ENCODE data around the gene HNRNPU.

The HNRNPU gene

GRCh38 chr1:244862699-244863490 lies 1.4 kb downstream of the HNRNPU start:
- Histone ChIP-seq H3K27ac (replicated peaks) (peak overlapping the region; percentile 98), H3K27me3 (ENCODE audit: insufficient read depth, poor library complexity, severe bottlenecking) (no peaks in the 10 kb centered on the region), H3K4me3 (replicated peaks; ENCODE audit: insufficient read depth, low read length) (peak overlapping the region; percentile 77)
- TF ChIP-seq GABPA (IDR thresholded peaks at IDR 0.05; ENCODE audit: low read depth) (peak; percentile 60), REST (IDR thresholded peaks at IDR 0.05; ENCODE audit: insufficient replicate concordance, low read depth) (no peak), SPI1 (IDR thresholded peaks at IDR 0.05; ENCODE audit: borderline replicate concordance, low read depth) (no peak), POLR2AphosphoS5 (IDR thresholded peaks at IDR 0.05; ENCODE audit: low read depth) (peak; percentile 76), CTCF (IDR thresholded peaks at IDR 0.05; ENCODE audit: insufficient read depth, low read length) (no peak)
- peak; percentile 70 to 95 for DNase-seq (ENCODE audit: low read depth in 1 of 2, low spot score in 1 of 2)

GRCh38 chr1:244862354-244862698 lies 2.0 kb downstream of the HNRNPU start:
- no peak for TF ChIP-seq GABPA (IDR thresholded peaks at IDR 0.05; ENCODE audit: low read depth)
- no peak for TF ChIP-seq CTCF (IDR thresholded peaks at IDR 0.05; ENCODE audit: insufficient read depth, low read length)
- TF ChIP-seq SPI1 (IDR thresholded peaks at IDR 0.05; ENCODE audit: borderline replicate concordance, low read depth), result no peak
- TF ChIP-seq POLR2AphosphoS5 (IDR thresholded peaks at IDR 0.05; ENCODE audit: low read depth), result no peak
- TF ChIP-seq REST (IDR thresholded peaks at IDR 0.05; ENCODE audit: insufficient replicate concordance, low read depth), result no peak
- H3K4me3 ChIP-seq (replicated peaks; ENCODE audit: insufficient read depth, low read length), result peak overlapping the region; percentile 77
- H3K27ac ChIP-seq (replicated peaks), result peak overlapping the region; percentile 74
- no peaks in the 10 kb centered on the region for H3K27me3 ChIP-seq (ENCODE audit: insufficient read depth, poor library complexity, severe bottlenecking)
- DNase-seq (ENCODE audit: low read depth in 1 of 2, low spot score in 1 of 2), result peak in 1 of 2 experiments; percentile 49

GRCh38 chr1:244861683-244862082 lies 2.7 kb downstream of the HNRNPU start:
- no peaks in the 10 kb centered on the region for H3K27me3 ChIP-seq (ENCODE audit: insufficient read depth, poor library complexity, severe bottlenecking)
- H3K27ac ChIP-seq (replicated peaks), result peak overlapping the region; percentile 74
- peak in 1 of 2 experiments; percentile 29 for DNase-seq (ENCODE audit: low read depth in 1 of 2, low spot score in 1 of 2)
- TF ChIP-seq SPI1 (IDR thresholded peaks at IDR 0.05; ENCODE audit: borderline replicate concordance, low read depth) (no peak), REST (IDR thresholded peaks at IDR 0.05; ENCODE audit: insufficient replicate concordance, low read depth) (no peak), CTCF (IDR thresholded peaks at IDR 0.05; ENCODE audit: insufficient read depth, low read length) (no peak), GABPA (IDR thresholded peaks at IDR 0.05; ENCODE audit: low read depth) (no peak), POLR2AphosphoS5 (IDR thresholded peaks at IDR 0.05; ENCODE audit: low read depth) (no peak)
- peak overlapping the region; percentile 77 for H3K4me3 ChIP-seq (replicated peaks; ENCODE audit: insufficient read depth, low read length)
